ENCODE measurements around the gene LIN7C. TPM values are rescaled to one million over a fixed set of nuclear protein-coding genes. Genes with fewer than 3 reads are reported as not detected.

LIN7C gene, protein sequence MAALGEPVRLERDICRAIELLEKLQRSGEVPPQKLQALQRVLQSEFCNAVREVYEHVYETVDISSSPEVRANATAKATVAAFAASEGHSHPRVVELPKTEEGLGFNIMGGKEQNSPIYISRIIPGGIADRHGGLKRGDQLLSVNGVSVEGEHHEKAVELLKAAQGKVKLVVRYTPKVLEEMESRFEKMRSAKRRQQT
- total RNA-seq = 24.3 and 40.9 TPM in 2 replicates

DNA sequence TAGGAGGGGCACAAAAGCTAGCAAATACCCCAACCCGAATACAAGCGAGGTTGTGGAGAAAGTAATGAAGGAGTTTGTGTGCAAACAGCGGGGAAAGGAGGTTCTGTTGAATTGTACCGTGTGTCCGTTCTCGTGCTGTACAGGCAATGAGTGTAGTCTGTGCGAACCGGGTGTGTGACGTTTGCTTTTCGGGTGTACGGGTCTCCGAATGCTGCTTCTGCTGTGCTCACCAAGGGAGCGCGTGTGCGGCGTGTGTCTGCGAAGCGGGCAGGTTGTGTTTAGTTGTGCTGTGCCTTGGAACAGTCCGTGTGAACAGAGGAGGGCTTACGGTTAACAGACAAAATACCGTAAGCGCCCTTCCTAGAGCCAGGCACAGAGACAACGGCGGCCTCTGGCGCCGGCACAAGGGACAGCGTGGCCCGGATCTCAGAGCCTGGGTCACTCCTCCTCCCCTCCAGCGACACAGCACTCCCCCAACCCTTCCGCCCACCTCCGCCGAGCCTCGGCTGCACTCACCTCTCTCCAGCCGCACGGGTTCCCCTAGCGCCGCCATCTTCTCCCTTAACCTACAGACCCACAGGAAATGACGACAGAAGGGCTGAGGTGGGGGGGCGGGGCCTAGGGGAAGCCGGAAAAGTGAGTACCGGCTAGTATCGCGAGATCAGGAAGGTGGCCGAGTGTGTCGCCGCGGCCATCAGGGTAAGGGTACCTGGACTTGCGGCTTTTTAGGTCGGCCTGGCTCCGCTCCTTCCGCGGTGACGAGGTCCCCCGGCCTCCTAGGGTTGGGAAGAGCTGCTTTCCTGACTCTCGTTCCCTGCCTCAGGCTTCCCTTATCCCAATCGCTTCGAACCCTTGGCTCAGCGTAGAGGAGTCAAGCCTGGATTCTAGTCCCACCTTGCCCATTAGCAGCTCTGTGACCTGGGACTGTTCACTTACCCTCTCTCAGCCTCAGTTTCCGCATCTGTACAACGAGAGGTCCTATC, at the start of gene LIN7C:
TSS of gene LIN7C (minus strand) at position 570 of the 983 bp plus-strand sequence. CDS start at position 553, 17 bp downstream.

DNA sequence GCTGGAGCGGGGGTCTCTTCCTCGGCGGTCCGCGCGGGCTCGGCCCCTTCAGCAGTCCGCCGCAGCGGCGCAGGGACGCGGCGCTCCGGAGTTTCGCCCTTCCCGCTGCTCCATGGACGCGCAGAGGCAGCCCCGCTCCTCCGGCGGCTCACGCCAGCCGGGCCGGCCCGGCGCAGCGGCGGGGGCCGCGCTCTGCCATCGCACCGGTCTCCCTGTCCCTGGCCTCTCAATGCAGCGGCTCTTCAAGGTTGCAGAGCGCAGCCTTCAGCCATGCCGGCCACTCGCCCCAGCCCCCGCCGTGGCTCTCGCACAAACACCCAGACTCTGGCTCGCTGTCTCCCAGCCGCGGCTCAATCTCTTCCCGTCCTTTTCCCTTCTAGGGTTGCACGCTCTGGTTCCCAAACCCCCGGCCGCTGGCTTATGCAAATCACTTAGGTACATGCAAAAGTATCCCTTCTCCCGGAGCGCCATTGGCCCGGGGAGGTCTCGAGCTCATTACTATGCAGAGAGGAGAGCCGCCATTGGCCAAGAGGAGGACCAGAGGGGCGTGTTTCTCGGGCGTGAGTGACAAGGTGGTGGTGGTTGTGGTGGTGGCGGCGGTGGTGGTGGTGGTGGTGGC, 34.1 kb downstream of the LIN7C start, which contains the start of gene LGR4:
TSS of gene LGR4 (minus strand) at position 393 of the 619 bp plus-strand sequence. CDS start 488 bp downstream, outside the sequence.

Small RNAs within 50 kb of the gene (small RNA-seq; reads per million reads assigned to genes)
- gene AC100771.1 = not detected
- not detected for gene MIR8087
- gene RNA5SP339 = not detected

Other genes starting within 250 kb of the LIN7C start
- gene CCDC34, start 143.6 kb downstream of the LIN7C start, total RNA-seq = 5.3 and 6.3 TPM in 2 replicates
- 16.5 and 57.4 TPM in 2 replicates for gene LGR4, start 34.0 kb downstream of the LIN7C start, total RNA-seq
- gene BDNF, start 193.7 kb upstream of the LIN7C start, total RNA-seq = 0.39 and 3.8 TPM in 2 replicates